ENCODE results near the gene HOXA13.

HOXA13 gene

GRCh38 chr7:27148031-27148755 lies 51.7 kb downstream of the HOXA13 start (continued):
- TF ChIP-seq ZNF274 (IDR thresholded peaks at IDR 0.05; ENCODE audit: low read length) (no peak), ZNF274 (tag by site-specific recombination; IDR thresholded peaks at IDR 0.05; ENCODE audit: borderline replicate concordance) (no peak), SP2 (tag by site-specific recombination; IDR thresholded peaks at IDR 0.05) (peak; percentile 72), ZNF704 (tag by site-specific recombination; IDR thresholded peaks at IDR 0.05) (no peak), ZNF596 (tag by site-specific recombination; IDR thresholded peaks at IDR 0.05) (no peak), REST (tag by site-specific recombination; IDR thresholded peaks at IDR 0.05) (no peak), ZBTB17 (tag by site-specific recombination; IDR thresholded peaks at IDR 0.05) (peak; percentile 96), ZNF629 (tag by site-specific recombination; IDR thresholded peaks at IDR 0.05) (no peak), ZBTB26 (tag by site-specific recombination; optimal IDR thresholded peaks at IDR 0.05) (peak; percentile 62), ZNF707 (tag by site-specific recombination; IDR thresholded peaks at IDR 0.05) (no peak), ZNF404 (tag by site-specific recombination; IDR thresholded peaks at IDR 0.05) (no peak), ZNF548 (tag by site-specific recombination; IDR thresholded peaks at IDR 0.05) (no peak), ZNF747 (tag by site-specific recombination; IDR thresholded peaks at IDR 0.05) (no peak), ZNF423 (tag by site-specific recombination; IDR thresholded peaks at IDR 0.05) (no peak), ZFP41 (tag by site-specific recombination; IDR thresholded peaks at IDR 0.05; ENCODE audit: borderline replicate concordance) (no peak), ZNF10 (tag by site-specific recombination; IDR thresholded peaks at IDR 0.05) (no peak), ZNF37A (tag by site-specific recombination; IDR thresholded peaks at IDR 0.05) (no peak), ZNF785 (tag by site-specific recombination; IDR thresholded peaks at IDR 0.05) (no peak), AEBP2 (tag by site-specific recombination; IDR thresholded peaks at IDR 0.05; ENCODE audit: borderline replicate concordance) (no peak), ZBTB21 (tag by site-specific recombination; IDR thresholded peaks at IDR 0.05) (no peak), ZNF514 (tag by site-specific recombination; IDR thresholded peaks at IDR 0.05) (no peak), ELK4 (IDR thresholded peaks at IDR 0.05; ENCODE audit: borderline replicate concordance, low read depth, low read length) (no peak), ZNF777 (tag by site-specific recombination; IDR thresholded peaks at IDR 0.05; ENCODE audit: borderline replicate concordance) (no peak), ZNF558 (tag by site-specific recombination; IDR thresholded peaks at IDR 0.05) (no peak), ZNF221 (tag by site-specific recombination; IDR thresholded peaks at IDR 0.05; ENCODE audit: borderline replicate concordance) (no peak), ZNF354C (tag by site-specific recombination; IDR thresholded peaks at IDR 0.05; ENCODE audit: borderline replicate concordance, low read depth) (no peak), RBAK (tag by site-specific recombination; IDR thresholded peaks at IDR 0.05) (no peak), ZSCAN18 (tag by site-specific recombination; IDR thresholded peaks at IDR 0.05) (no peak), ZXDB (tag by site-specific recombination; IDR thresholded peaks at IDR 0.05) (peak; percentile 24; the same call in 1 of the 2 replicates), ZNF791 (tag by site-specific recombination; IDR thresholded peaks at IDR 0.05) (no peak), ZNF138 (tag by site-specific recombination; IDR thresholded peaks at IDR 0.05; ENCODE audit: borderline replicate concordance) (no peak), ZNF660 (tag by site-specific recombination; IDR thresholded peaks at IDR 0.05) (no peak)
